Activated T-helper 1 cell treated with anti-CD3 and anti-CD28 coated beads, Interleukin-2, amount 50 U/mL, for 16 hours (primary cell): ENCODE data around the gene HERPUD2.
A peak's percentile ranks its signal among the peaks of the same experiment; 100 is the strongest.

Experiments
- DNase-seq, 2 donors: peaks; one replicate each; pipeline ENCODE4 v3.0.0-alpha.2; 2020; ENCODE audit warnings: low read depth in 1 of 2, low spot score in 1 of 2

Gene HERPUD2

GRCh38 chr7:35694784-35695472, at the start of gene HERPUD2:
HERPUD2 (minus strand) TSS chr7:35695135; CDS start chr7:35694330, 805 bp downstream.
- peak; percentile 80 to 87 for DNase-seq

DNA sequence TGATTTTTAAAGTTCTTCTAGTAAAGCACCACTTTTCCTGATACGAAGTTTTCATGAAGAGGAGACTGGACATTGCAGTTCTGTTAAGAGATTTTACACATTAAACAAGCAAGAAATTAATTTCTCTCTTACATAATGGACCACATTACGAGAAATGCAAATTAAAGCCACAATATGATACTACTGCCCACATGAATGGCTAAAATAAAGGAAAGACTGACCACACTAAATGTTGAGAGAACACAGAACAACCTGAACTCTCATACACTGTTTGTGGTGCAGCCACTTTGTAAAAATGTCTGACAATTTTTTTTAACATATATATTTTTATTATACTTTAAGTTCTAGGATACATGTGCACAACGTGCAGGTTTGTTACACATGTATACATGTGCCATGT, 44.0 kb upstream of the HERPUD2 start:
- DNase-seq = no peak

DNA sequence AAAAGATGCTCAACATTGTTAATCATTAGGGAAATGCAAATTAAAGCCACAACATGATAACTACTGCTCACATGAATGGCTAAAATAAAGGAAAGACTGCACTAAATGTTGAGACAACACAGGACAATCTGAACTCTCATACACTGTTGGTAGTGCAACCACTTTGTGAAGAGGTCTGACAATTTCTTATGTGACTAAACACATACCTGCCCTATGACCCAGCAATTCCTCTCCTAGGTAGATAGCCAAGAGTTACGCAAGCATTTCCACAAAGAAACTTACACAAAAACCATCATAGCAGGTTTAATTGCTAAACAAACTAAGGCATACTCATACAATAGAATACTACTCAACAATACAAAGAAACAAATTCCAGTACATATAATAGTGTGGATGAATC, 41.8 kb upstream of the HERPUD2 start:
- no peak for DNase-seq

DNA sequence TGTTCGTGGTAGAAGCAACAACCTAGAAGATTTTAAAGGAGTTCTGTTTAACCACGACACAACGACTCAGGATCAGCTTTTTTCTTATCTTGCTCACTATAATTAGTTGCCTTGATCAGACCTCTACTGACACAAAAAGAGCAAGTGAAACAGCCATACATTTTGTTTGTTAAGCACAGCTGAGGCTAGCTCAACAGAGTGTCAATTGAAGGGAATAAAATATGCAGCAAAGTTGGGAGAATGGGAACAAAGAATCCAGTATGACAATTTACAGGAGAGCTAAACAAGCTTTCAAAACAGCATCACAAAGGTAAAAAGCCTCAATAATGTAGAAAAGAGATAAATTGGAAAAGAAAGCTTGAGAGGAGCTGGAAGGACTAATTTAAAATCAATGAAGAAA, 40.5 kb upstream of the HERPUD2 start:
- DNase-seq = no peak

DNA sequence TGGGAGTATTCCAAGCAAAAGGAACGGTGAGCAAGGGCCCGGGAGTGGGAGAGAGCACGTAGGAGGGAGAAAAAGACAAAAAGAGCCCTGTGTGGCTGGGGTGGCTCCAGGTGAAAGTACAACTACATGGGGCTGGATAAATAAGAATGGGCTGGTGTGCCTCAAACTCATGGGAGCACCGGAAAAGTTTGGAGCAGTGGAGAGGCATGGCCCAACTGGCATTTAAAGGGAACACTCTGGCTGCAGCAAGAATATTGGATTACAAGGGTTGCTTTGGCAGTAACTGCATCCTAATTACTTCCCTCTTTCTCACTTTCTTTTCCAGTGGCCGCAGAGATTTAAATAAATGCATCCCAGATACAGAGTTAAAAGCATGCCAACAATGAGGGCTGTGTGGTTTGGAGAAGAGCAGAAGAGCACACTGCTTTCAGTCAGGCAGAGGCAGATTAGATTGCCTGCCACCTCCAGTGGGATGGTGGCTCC, 39.1 kb upstream of the HERPUD2 start:
- DNase-seq = no peak

DNA sequence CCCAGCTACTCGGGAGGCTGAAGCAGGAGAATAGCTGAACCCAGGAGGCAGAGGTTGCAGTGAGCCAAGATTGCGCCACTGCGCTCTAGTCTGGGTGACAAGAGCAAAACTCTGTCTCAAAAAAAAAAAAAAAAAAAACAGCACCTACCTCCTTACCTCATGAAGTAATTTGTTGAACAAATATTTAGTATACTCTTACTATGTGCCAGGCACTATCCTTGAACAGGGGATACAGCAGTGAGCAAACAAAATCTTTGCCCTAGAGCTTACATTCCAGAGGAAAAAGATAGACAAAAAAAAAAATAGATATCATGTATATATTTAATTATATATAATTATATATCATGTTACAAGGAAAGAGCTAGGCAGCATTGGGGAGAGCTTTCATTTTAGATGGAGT, 36.4 kb upstream of the HERPUD2 start:
- DNase-seq = no peak

GRCh38 chr7:35729061-35729783, 34.3 kb upstream of the HERPUD2 start:
- DNase-seq = no peak

DNA sequence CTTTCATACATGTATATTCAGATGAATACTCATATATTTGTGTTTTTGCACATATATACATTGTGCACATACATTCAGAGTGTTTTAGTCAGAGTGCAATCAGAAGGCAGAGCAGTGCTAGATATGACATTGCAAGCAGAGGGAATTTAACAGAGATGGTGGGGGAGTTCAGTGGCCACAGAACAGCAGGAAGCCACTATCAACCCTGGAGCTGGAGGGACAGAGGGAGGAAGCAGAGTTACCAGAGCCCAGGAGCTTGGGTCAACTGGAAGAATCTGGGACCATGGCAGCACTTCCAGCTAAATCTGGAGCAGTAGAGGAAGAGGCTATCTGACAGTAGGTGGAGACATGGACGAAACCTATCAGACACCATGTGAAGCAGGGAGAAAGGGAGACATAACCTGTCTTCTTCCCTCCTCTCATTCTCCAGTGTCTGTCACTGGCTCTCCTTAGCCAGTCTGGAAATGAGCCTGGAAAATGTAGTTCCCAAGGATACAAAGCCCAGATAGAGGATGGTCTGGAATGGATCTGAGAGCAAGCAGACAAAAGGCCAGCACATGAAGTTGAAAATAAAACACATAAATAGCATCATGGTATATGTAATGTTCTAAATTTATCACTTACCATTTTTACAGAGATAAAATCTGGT, 33.6 kb upstream of the HERPUD2 start:
- DNase-seq = no peak

- DNase-seq = no peak
Observed at GRCh38 chr7:35727571-35727970, 32.6 kb upstream of the HERPUD2 start.

GRCh38 chr7:35726654-35727053, 31.7 kb upstream of the HERPUD2 start:
- no peak for DNase-seq

DNA sequence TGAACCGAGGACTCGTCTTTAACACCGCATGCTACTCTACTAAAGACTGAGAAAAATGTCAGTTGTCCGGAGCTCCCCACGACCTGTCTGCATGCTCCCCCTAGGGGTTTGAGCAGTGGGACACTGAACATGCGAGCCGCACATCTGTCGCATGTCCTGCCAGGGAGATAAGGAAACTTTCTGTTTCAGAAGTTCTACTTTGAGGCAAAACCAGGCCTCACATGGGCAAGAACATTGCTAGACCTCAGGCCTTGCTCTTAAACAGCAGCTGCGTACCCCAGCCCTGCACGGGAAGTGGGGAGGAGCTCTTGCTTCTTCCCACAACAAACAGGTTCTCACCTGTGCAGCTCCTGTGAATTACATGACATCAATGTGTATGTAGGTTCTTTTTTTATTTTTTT, 30.3 kb upstream of the HERPUD2 start:
- DNase-seq = peak; percentile 19 to 38

DNA sequence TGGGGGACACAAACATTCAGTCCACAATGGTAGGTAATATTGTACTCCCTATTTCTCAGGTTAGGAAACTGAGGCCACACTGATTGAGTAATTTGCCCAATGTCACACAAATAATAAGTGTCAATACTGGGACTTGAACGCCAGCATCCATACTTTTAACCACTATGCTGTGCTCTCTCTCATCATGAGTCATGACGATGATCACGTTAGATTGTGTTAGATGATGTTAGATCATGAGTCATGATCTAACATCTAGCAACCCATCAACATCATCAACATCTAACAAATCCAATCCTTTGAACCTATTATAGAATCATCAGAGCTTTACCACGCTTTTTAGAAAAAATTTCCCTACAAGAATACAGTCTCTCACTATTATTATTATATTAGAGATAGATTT, 28.1 kb upstream of the HERPUD2 start:
- no peak for DNase-seq

DNA sequence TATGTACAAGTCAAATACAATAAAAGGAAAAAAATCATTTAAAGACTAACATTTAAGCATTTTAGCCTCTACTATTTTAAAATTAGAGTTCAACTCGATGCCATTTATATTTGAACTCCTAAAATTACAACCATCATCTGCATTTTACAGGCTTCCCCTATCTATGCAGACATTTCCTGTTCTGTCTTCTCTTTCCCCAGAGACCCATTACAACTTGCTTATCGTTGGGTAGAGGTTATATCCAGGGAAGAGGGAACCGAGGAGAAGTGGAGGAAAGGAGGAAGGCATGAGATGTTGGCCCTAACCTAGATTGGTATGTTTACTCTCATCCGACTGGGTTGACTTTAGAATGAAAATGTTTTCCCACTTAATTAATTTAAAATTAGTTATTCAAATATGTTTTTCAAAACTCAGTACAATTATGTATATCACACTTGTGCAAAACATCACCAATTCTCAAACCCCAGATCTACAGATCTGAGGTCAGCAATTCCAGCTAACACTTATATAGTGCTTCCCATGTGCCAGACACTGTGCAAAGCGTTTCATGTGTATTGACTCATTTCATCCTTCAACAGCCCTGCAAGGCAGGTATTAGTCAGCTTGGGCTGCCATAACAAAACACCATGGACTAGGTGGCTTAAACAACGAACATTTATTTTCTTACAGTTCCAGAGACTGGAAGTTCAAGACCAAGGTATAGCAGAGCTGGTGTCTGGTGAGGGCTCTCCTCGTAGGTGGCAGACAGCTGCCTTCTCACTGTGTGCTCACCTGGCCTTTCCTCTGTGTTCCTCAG, 27.3 kb upstream of the HERPUD2 start:
- DNase-seq = no peak

- DNase-seq = no peak
Observed at GRCh38 chr7:35721288-35721687, 26.4 kb upstream of the HERPUD2 start.

GRCh38 chr7:35720849-35721248, 25.9 kb upstream of the HERPUD2 start:
- DNase-seq = no peak

- DNase-seq = no peak
Observed at GRCh38 chr7:35720032-35720431, 25.1 kb upstream of the HERPUD2 start.

DNA sequence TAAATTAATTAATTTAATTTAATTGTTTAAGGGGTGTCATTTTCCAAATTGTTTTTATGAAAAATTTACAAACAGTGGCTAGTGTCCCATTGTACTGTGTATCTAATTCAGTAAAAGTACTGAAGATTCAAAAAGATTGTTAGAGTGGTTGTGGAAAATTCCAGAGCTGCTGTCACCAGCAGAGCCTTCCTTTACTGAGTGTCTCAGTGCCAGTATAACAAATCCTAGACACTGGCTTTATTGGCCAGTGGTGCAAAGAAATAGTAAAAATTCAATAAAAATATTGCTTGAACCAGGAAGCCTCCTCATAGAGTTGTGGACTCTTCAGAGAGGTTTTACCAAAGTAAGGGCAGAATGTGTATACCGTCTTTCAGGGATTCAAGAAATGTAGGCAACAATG, 23.1 kb upstream of the HERPUD2 start:
- no peak for DNase-seq

DNA sequence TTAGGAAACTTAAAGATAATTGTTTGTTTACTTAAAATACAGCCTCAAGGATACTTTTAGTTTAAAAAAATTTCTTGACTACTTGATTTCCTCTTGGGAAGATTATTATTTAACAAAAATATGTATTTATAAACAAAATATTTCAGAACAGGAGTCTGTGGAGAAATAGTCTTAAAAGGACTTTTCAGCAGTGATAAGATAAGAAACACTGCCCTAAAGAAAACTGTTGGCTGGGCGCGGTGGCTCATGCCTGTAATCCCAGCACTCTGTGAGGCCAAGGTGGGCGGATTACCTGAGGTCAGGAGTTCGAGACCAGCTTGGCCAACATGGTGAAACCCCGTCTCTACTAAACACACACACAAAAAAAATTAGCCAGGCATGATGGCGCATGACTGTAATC, 22.6 kb upstream of the HERPUD2 start:
- no peak for DNase-seq

DNA sequence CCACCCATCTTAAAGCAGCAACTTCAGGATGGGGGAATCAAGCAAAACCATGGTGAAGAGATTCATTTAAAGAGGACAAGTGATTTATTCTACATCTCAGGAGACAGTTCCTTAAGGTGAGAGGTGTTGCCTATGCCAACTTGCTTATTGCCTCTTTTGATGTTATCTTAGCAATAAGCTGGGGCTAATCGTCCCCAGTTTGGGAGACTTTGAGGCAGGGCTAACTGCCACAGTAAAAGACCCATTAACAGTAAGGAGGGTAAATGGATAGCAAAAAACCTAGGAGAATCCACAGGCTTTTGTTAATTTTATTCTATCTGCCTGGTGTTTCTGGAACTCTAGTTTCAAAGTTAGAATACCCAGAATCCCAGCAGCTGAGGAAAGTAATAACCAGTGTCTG, 22.1 kb upstream of the HERPUD2 start:
- no peak for DNase-seq

DNA sequence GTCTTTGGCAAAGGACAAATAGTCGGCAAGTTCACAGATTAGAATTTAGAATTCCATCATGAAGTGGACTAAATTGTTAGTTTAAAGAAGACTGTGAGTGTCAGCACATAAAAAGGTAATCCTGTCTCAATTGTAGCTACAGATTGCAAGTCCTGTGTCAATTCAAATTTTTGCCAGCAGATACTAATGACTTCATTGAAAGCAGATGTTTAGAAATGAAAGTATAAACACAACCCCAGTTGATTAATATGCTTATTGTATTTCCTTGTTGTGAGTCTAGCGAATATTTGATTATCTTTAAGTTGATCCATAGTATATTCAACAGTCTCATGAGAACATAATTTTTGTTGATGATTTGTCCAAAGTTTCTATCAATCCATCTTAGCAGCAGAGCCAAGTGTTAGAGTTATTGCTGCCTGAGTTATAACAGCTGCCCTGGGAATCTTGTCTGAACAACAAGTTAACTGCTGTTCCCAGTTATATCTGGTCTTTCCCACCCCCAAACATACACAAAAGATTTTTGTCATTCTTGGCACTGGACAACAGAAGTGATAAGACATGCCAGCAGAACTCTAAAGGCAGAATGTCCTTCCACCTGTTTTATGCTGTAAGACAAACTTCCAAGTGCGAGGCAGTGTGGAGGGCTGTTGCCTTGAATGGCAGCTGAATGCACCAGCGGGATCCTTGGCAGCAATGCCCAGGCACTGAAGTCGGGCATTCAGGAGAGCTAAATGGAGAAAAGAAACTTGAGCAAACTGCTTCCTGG, 21.3 kb upstream of the HERPUD2 start:
- no peak for DNase-seq

- no peak for DNase-seq
Observed at GRCh38 chr7:35714862-35715261, 19.9 kb upstream of the HERPUD2 start.
